Measurements from ENCODE around the gene ENHO. TPM values are rescaled to one million over a fixed set of nuclear protein-coding genes. Genes with fewer than 3 reads are reported as not detected.

The ENHO gene
- polyA plus RNA-seq, 3 donors: 2.3 to 3.2 (median 2.7) TPM

- DNase-seq: no peak
These were observed 30.2 kb upstream of the ENHO start for GRCh38 chr9:34552986-34553385.

GRCh38 chr9:34552606-34552981, 29.8 kb upstream of the ENHO start:
- Mint-ChIP-seq H3K36me3 (no peaks in the 10 kb centered on the region), H3K27me3 (ENCODE audit: low read depth in 3 of 3) (peaks cover 3 to 18% (median 14%) of the 10 kb centered on the region in 3 donors), H3K27ac (no peak overlapping the region), H3K4me3 (no peak overlapping the region), H3K9me3 (no peaks in the 10 kb centered on the region), H3K4me1 (no peaks in the 10 kb centered on the region)
- TF ChIP-seq CTCF (IDR thresholded peaks at IDR 0.05): no peak
- Histone ChIP-seq H3K27ac (ENCODE audit: low read depth in 1 of 2, low read length in 2 of 2) (no peak overlapping the region), H3K36me3 (replicated peaks in 1 of 2; ENCODE audit: control insufficient read depth in 1 of 2, insufficient read depth in 2 of 2, low read length in 2 of 2) (no peaks in the 10 kb centered on the region), H2AFZ (ENCODE audit: insufficient read depth, low read depth, low read length, poor library complexity, severe bottlenecking) (no peak overlapping the region), H3K4me3 (replicated peaks in 1 of 3; ENCODE audit: low read depth in 2 of 3, low read length in 3 of 3) (no peak overlapping the region), H3K4me2 (replicated peaks; ENCODE audit: extremely low read depth, low read length, poor library complexity, severe bottlenecking) (no peak overlapping the region), H3K4me1 (ENCODE audit: control insufficient read depth in 1 of 2, insufficient read depth in 2 of 2, low read length in 2 of 2) (no peaks in the 10 kb centered on the region), H3K9ac (ENCODE audit: insufficient read depth, low read length, poor library complexity, severe bottlenecking) (no peak overlapping the region), H3K9me3 (replicated peaks in 1 of 2; ENCODE audit: control insufficient read depth in 1 of 2, insufficient read depth in 1 of 2, low read length in 2 of 2) (no peaks in the 10 kb centered on the region), H4K20me1 (ENCODE audit: insufficient read depth, low read length) (no peaks in the 10 kb centered on the region), H3K79me2 (ENCODE audit: insufficient read depth, low read length) (no peaks in the 10 kb centered on the region), H3K27me3 (ENCODE audit: control insufficient read depth in 2 of 2, insufficient read depth in 2 of 2, low read length in 2 of 2) (no peaks in the 10 kb centered on the region)
- DNase-seq: no peak
- intact Hi-C loops (cut with micrococcal nuclease): no loop called here
- WGBS (ENCODE audit: insufficient coverage): 90% methylated on average over 5 of the region's 13 CpGs

More at GRCh38 chr9:34552986-34553385, 30.2 kb upstream of the ENHO start:
- no peaks in the 10 kb centered on the region for H3K79me2 ChIP-seq (ENCODE audit: insufficient read depth, low read length)
- no peaks in the 10 kb centered on the region for H3K9me3 Mint-ChIP-seq
- no peak overlapping the region for H3K4me3 Mint-ChIP-seq
- H2AFZ ChIP-seq (ENCODE audit: insufficient read depth, low read depth, low read length, poor library complexity, severe bottlenecking): no peak overlapping the region
- intact Hi-C loops (cut with micrococcal nuclease): no loop called here
- no peak overlapping the region for H3K27ac Mint-ChIP-seq
- H3K27me3 Mint-ChIP-seq (ENCODE audit: low read depth in 3 of 3): peaks cover 3 to 16% (median 14%) of the 10 kb centered on the region in 3 donors
- no peak overlapping the region for H3K4me3 ChIP-seq (replicated peaks in 1 of 3; ENCODE audit: low read depth in 2 of 3, low read length in 3 of 3)
- TF ChIP-seq CTCF (IDR thresholded peaks at IDR 0.05): no peak
- H3K9me3 ChIP-seq (replicated peaks in 1 of 2; ENCODE audit: control insufficient read depth in 1 of 2, insufficient read depth in 1 of 2, low read length in 2 of 2): no peaks in the 10 kb centered on the region
- H3K4me1 ChIP-seq (ENCODE audit: control insufficient read depth in 1 of 2, insufficient read depth in 2 of 2, low read length in 2 of 2): no peaks in the 10 kb centered on the region
- no peak overlapping the region for H3K9ac ChIP-seq (ENCODE audit: insufficient read depth, low read length, poor library complexity, severe bottlenecking)
- H3K27me3 ChIP-seq (ENCODE audit: control insufficient read depth in 2 of 2, insufficient read depth in 2 of 2, low read length in 2 of 2): no peaks in the 10 kb centered on the region
- no peaks in the 10 kb centered on the region for H3K4me1 Mint-ChIP-seq
- H3K36me3 ChIP-seq (replicated peaks in 1 of 2; ENCODE audit: control insufficient read depth in 1 of 2, insufficient read depth in 2 of 2, low read length in 2 of 2): no peaks in the 10 kb centered on the region
- WGBS (ENCODE audit: insufficient coverage): no CpG with 5 or more reads among the region's 2 CpGs
- H3K27ac ChIP-seq (ENCODE audit: low read depth in 1 of 2, low read length in 2 of 2): no peak overlapping the region
- no peak overlapping the region for H3K4me2 ChIP-seq (replicated peaks; ENCODE audit: extremely low read depth, low read length, poor library complexity, severe bottlenecking)
- no peaks in the 10 kb centered on the region for H4K20me1 ChIP-seq (ENCODE audit: insufficient read depth, low read length)
- no peaks in the 10 kb centered on the region for H3K36me3 Mint-ChIP-seq

All from CD14-positive monocyte (primary cell).